Mesendoderm (in vitro differentiated cells): Measurements from ENCODE around the gene ZNF610.

Source experiments
- DNase-seq: peaks from one replicate; pipeline ENCODE4 v3.0.0; 2013
- H2AK5ac ChIP-seq: 2 replicates; pipeline ENCODE4 v1.6.1; 2013; ENCODE audit warnings: low read length, inconsistent platforms
- H2BK120ac ChIP-seq: 2 replicates; pipeline ENCODE4 v1.6.1; 2013; ENCODE audit warnings: low read depth, mild to moderate bottlenecking, low read length, moderate library complexity, mixed read lengths
- H2BK15ac ChIP-seq: replicated peaks from 2 replicates; pipeline ENCODE4 v1.6.1; 2013; ENCODE audit warnings: low read depth, mild to moderate bottlenecking, moderate library complexity
- H2BK5ac ChIP-seq: 2 replicates; pipeline ENCODE4 v1.6.1; 2013; ENCODE audit warnings: low read length, inconsistent platforms
- H3K18ac ChIP-seq: 2 replicates; pipeline ENCODE4 v1.6.1; 2013; ENCODE audit warnings: mild to moderate bottlenecking, low read length, mixed read lengths
- H3K23ac ChIP-seq: one replicate; pipeline ENCODE4 v1.6.1; 2013; ENCODE audit warnings: low read length
- H3K27ac ChIP-seq: 2 replicates; pipeline ENCODE4 v1.5.1; 2013; ENCODE audit warnings: low read depth, mild to moderate bottlenecking, inconsistent platforms, low read length, moderate library complexity
- H3K27me3 ChIP-seq: 2 replicates; pipeline ENCODE4 v1.6.1; 2013; ENCODE audit warnings: low read length, control low read depth, mild to moderate bottlenecking, inconsistent platforms; ENCODE audit not compliant: insufficient read depth, poor library complexity
- H3K36me3 ChIP-seq: 2 replicates; pipeline ENCODE4 v1.6.1; 2013; ENCODE audit warnings: low read length, inconsistent platforms; ENCODE audit not compliant: control insufficient read depth, insufficient read depth
- H3K4ac ChIP-seq: one replicate; pipeline ENCODE4 v1.6.1; 2013; ENCODE audit warnings: low read depth, mild to moderate bottlenecking, low read length, moderate library complexity
- H3K4me1 ChIP-seq: 2 replicates; pipeline ENCODE4 v1.6.1; 2013; ENCODE audit warnings: low read depth, low read length, inconsistent platforms; ENCODE audit not compliant: control insufficient read depth
- H3K4me2 ChIP-seq: 2 replicates; pipeline ENCODE4 v1.6.1; 2013; ENCODE audit warnings: low read length
- H3K4me3 ChIP-seq: 2 replicates; pipeline ENCODE4 v1.5.1; 2013; ENCODE audit warnings: mild to moderate bottlenecking, low read length
- H3K56ac ChIP-seq: one replicate; pipeline ENCODE4 v1.6.1; 2013; ENCODE audit warnings: low read length
- H3K79me1 ChIP-seq: 2 replicates; pipeline ENCODE4 v1.6.1; 2013; ENCODE audit warnings: low read length, inconsistent platforms
- H3K79me2 ChIP-seq: 2 replicates; pipeline ENCODE4 v1.6.1; 2013; ENCODE audit warnings: mild to moderate bottlenecking, low read length; ENCODE audit not compliant: control insufficient read depth, insufficient read depth
- H3K9ac ChIP-seq: 2 replicates; pipeline ENCODE4 v1.6.1; 2013; ENCODE audit warnings: low read length, inconsistent platforms
- H4K5ac ChIP-seq: one replicate; pipeline ENCODE4 v1.6.1; 2013; ENCODE audit warnings: low read length
- H4K8ac ChIP-seq: one replicate; pipeline ENCODE4 v1.6.1; 2013; ENCODE audit warnings: low read depth, mild to moderate bottlenecking, control low read depth, low read length, moderate library complexity
- WGBS: extraction: QIAGEN DNeasy Blood & Tissue Kit; methylation state at CpG from one replicate; pipeline ENCODE4 v1.1.7; 2013; ENCODE audit warnings: low lambda C conversion rate, missing lambda C conversion rate; ENCODE audit not compliant: insufficient coverage; ENCODE audit errors: extremely low coverage; 5-methylcytosine and 5-hydroxymethylcytosine counted together

Gene ZNF610

GRCh38 chr19:52296773-52297600 is 39.1 kb upstream of the ZNF610 start, which contains the start of gene ZNF480:
Gene ZNF480 (plus strand): TSS chr19:52297169. CDS start chr19:52300413, 3,244 bp downstream.
- peaks cover 5% of the 10 kb centered on the region for H3K79me1 ChIP-seq
- H3K36me3 ChIP-seq: peaks cover 13% of the 10 kb centered on the region
- peaks cover 3% of the 10 kb centered on the region for H3K79me2 ChIP-seq
- no peak within 1 kb of the TSS for H2AK5ac ChIP-seq
- H3K9ac ChIP-seq: peak within 1 kb of the TSS; percentile 86
- H4K8ac ChIP-seq: no peak within 1 kb of the TSS
- H2BK120ac ChIP-seq: no peak within 1 kb of the TSS
- DNase-seq: peak; percentile 82
- peak within 1 kb of the TSS; percentile 30 for H3K18ac ChIP-seq
- H2BK5ac ChIP-seq: no peak within 1 kb of the TSS
- peak within 1 kb of the TSS; percentile 66 for H3K23ac ChIP-seq
- WGBS: no CpG with 5 or more reads among the region's 75 CpGs
- H3K27ac ChIP-seq: no peak within 1 kb of the TSS
- peaks cover 3% of the 10 kb centered on the region for H3K4me1 ChIP-seq
- no peak within 1 kb of the TSS for H3K4ac ChIP-seq
- H3K56ac ChIP-seq: peak within 1 kb of the TSS; percentile 69
- no peaks in the 10 kb centered on the region for H3K27me3 ChIP-seq
- no peak within 1 kb of the TSS for H2BK15ac ChIP-seq
- peak within 1 kb of the TSS; percentile 50 for H3K4me3 ChIP-seq
- no peak within 1 kb of the TSS for H4K5ac ChIP-seq
- peak within 1 kb of the TSS; percentile 89 for H3K4me2 ChIP-seq

- H3K4me3 ChIP-seq: peak overlapping the region; percentile 37
- peaks cover 5% of the 10 kb centered on the region for H3K79me1 ChIP-seq
- H3K27me3 ChIP-seq: no peaks in the 10 kb centered on the region
- H2BK5ac ChIP-seq: no peak overlapping the region
- peak overlapping the region; percentile 86 for H3K4me2 ChIP-seq
- H3K4ac ChIP-seq: no peak overlapping the region
- H3K23ac ChIP-seq: peak overlapping the region; percentile 66
- H3K9ac ChIP-seq: peak overlapping the region; percentile 86
- no peak overlapping the region for H2BK120ac ChIP-seq
- no peak for DNase-seq
- peak overlapping the region; percentile 30 for H3K18ac ChIP-seq
- peaks cover 3% of the 10 kb centered on the region for H3K79me2 ChIP-seq
- H3K36me3 ChIP-seq: peaks cover 13% of the 10 kb centered on the region
- H3K27ac ChIP-seq: no peak overlapping the region
- peaks cover 3% of the 10 kb centered on the region for H3K4me1 ChIP-seq
- WGBS: 100% methylated on average over 2 of the region's 18 CpGs
- H2AK5ac ChIP-seq: no peak overlapping the region
- H3K56ac ChIP-seq: peak overlapping the region; percentile 69
- no peak overlapping the region for H4K8ac ChIP-seq
- H2BK15ac ChIP-seq: no peak overlapping the region
- H4K5ac ChIP-seq: no peak overlapping the region
These were observed 38.3 kb upstream of the ZNF610 start for GRCh38 chr19:52297601-52298364.

- Histone ChIP-seq H3K4me2 (no peak overlapping the region), H4K8ac (no peak overlapping the region), H2AK5ac (no peak overlapping the region), H3K18ac (no peak overlapping the region), H3K79me2 (no peaks in the 10 kb centered on the region), H3K4ac (no peak overlapping the region), H3K9ac (no peak overlapping the region), H3K27ac (no peak overlapping the region), H2BK120ac (no peak overlapping the region), H3K27me3 (no peaks in the 10 kb centered on the region), H3K4me3 (no peak overlapping the region), H2BK5ac (no peak overlapping the region), H2BK15ac (no peak overlapping the region), H3K36me3 (peaks cover 13% of the 10 kb centered on the region), H4K5ac (no peak overlapping the region), H3K79me1 (no peaks in the 10 kb centered on the region), H3K23ac (no peak overlapping the region), H3K56ac (no peak overlapping the region), H3K4me1 (no peaks in the 10 kb centered on the region)
- no CpG with 5 or more reads among the region's 10 CpGs for WGBS
- DNase-seq: peak; percentile 79
These were observed 28.8 kb upstream of the ZNF610 start for GRCh38 chr19:52307275-52307674.

GRCh38 chr19:52322429-52322828 is 13.6 kb upstream of the ZNF610 start:
- WGBS: no CpG with 5 or more reads among the region's 6 CpGs
- no peak overlapping the region for H3K56ac ChIP-seq
- H3K27ac ChIP-seq: no peak overlapping the region
- no peaks in the 10 kb centered on the region for H3K4me1 ChIP-seq
- peak overlapping the region; percentile 42 for H3K4me3 ChIP-seq
- H2BK120ac ChIP-seq: no peak overlapping the region
- no peak overlapping the region for H3K4ac ChIP-seq
- no peak overlapping the region for H4K5ac ChIP-seq
- no peak overlapping the region for H2AK5ac ChIP-seq
- no peak overlapping the region for H3K9ac ChIP-seq
- H3K79me1 ChIP-seq: no peaks in the 10 kb centered on the region
- no peak overlapping the region for H3K23ac ChIP-seq
- peaks cover 10% of the 10 kb centered on the region for H3K36me3 ChIP-seq
- H2BK5ac ChIP-seq: no peak overlapping the region
- H3K4me2 ChIP-seq: no peak overlapping the region
- no peak for DNase-seq
- H4K8ac ChIP-seq: no peak overlapping the region
- H3K18ac ChIP-seq: no peak overlapping the region
- H2BK15ac ChIP-seq: no peak overlapping the region
- no peaks in the 10 kb centered on the region for H3K27me3 ChIP-seq
- H3K79me2 ChIP-seq: no peaks in the 10 kb centered on the region

GRCh38 chr19:52331757-52332156 is 4.3 kb upstream of the ZNF610 start:
- H3K4me3 ChIP-seq: no peak overlapping the region
- no CpG with 5 or more reads among the region's 10 CpGs for WGBS

More at GRCh38 chr19:52331757-52332156, 4.3 kb upstream of the ZNF610 start:
- no peak overlapping the region for H3K4me2 ChIP-seq
- no peak overlapping the region for H4K8ac ChIP-seq
- no peaks in the 10 kb centered on the region for H3K27me3 ChIP-seq
- no peak overlapping the region for H3K56ac ChIP-seq
- no peak overlapping the region for H4K5ac ChIP-seq
- no peaks in the 10 kb centered on the region for H3K4me1 ChIP-seq
- H3K4ac ChIP-seq: no peak overlapping the region
- H2BK15ac ChIP-seq: no peak overlapping the region
- no peak overlapping the region for H3K9ac ChIP-seq
- no peaks in the 10 kb centered on the region for H3K36me3 ChIP-seq
- no peaks in the 10 kb centered on the region for H3K79me2 ChIP-seq
- no peaks in the 10 kb centered on the region for H3K79me1 ChIP-seq
- H3K18ac ChIP-seq: no peak overlapping the region
- no peak overlapping the region for H2BK120ac ChIP-seq
- H2BK5ac ChIP-seq: no peak overlapping the region
- DNase-seq: peak; percentile 57
- no peak overlapping the region for H3K23ac ChIP-seq
- no peak overlapping the region for H2AK5ac ChIP-seq
- no peak overlapping the region for H3K27ac ChIP-seq
